Small intestine (tissue), 7 donors: ENCODE data around the gene NRG3. TPM values are rescaled to one million over a fixed set of nuclear protein-coding genes. Genes with fewer than 3 reads are reported as not detected.
"Not testable (repeated sequence)": the region's sequence is repeated elsewhere in the genome, so short reads cannot be mapped to it uniquely, and the experiment has no call there.

Source experiments
- DNase-seq, 2 donors: peaks; one replicate each; pipeline versions ENCODE4 v3.0.0 to v3.0.0-alpha.2; 2013
- FAIRE-seq: peaks from 2 replicates; lab custom pipeline; 2012; peaks lifted over from hg19 to GRCh38; lab: Jason Lieb, UNC
- H3K27ac ChIP-seq, 3 donors: one replicate each; pipeline ENCODE4 v1.5.1; 2013; ENCODE audit warnings: low read length in 2 of 3, mild to moderate bottlenecking in 2 of 3, control low read depth in 1 of 3, inconsistent platforms in 1 of 3, low read depth in 1 of 3, moderate library complexity in 1 of 3
- H3K27me3 ChIP-seq, 3 donors: one replicate each; pipeline ENCODE4 v1.6.1; 2013; ENCODE audit warnings: low read length in 3 of 3, inconsistent platforms in 1 of 3; ENCODE audit not compliant: control insufficient read depth in 3 of 3, insufficient read depth in 3 of 3
- H3K36me3 ChIP-seq, 3 donors: one replicate each; pipeline ENCODE4 v1.6.1; 2013; ENCODE audit warnings: low read length in 3 of 3, inconsistent platforms in 1 of 3, low read depth in 1 of 3, mild to moderate bottlenecking in 1 of 3, moderate library complexity in 1 of 3; ENCODE audit not compliant: control insufficient read depth in 3 of 3, insufficient read depth in 2 of 3
- H3K4me1 ChIP-seq, 3 donors: one replicate each; pipeline ENCODE4 v1.6.1; 2013; ENCODE audit warnings: low read length in 2 of 3, inconsistent platforms in 1 of 3, low read depth in 1 of 3, mild to moderate bottlenecking in 1 of 3, moderate library complexity in 1 of 3; ENCODE audit not compliant: control insufficient read depth in 3 of 3, insufficient read depth in 2 of 3
- H3K4me3 ChIP-seq, 3 donors: one replicate each; pipeline ENCODE4 v1.5.1; 2013; ENCODE audit warnings: low read length in 3 of 3, control low read depth in 1 of 3, inconsistent platforms in 1 of 3, low read depth in 1 of 3, mild to moderate bottlenecking in 1 of 3, moderate library complexity in 1 of 3
- H3K9me3 ChIP-seq, 2 donors: one replicate each; pipeline ENCODE4 v1.6.1; 2013; ENCODE audit warnings: low read depth in 1 of 2, low read length in 1 of 2; ENCODE audit not compliant: control insufficient read depth in 2 of 2, insufficient read depth in 1 of 2
- WGBS, 3 donors: extraction: QIAGEN DNeasy Blood & Tissue Kit; methylation state at CpG; one replicate each; pipeline ENCODE4 v1.1.7; 2013; 5-methylcytosine and 5-hydroxymethylcytosine counted together
- polyA plus RNA-seq, 4 donors: library from polyadenylated mRNA; stranded (reverse) in 3 of 4; unstranded in 1 of 4; fragments of 200-250 nt in 3 of 4; fragments of 120-200 nt in 1 of 4; gene quantifications; one replicate each; pipeline versions ENCODE4 v1.2.1 to v1.2.3, GENCODE V29; 2013
- donor health status: healthy with polysubstance abuse.
- donor health status: control.
- donor health status: control.
- donor health status: Bipolar disorder and iron deficiency.
- donor health status: healthy.

NRG3 gene
- polyA plus RNA-seq, 4 donors = 0.25 to 0.72 TPM; not detected in 2

DNA sequence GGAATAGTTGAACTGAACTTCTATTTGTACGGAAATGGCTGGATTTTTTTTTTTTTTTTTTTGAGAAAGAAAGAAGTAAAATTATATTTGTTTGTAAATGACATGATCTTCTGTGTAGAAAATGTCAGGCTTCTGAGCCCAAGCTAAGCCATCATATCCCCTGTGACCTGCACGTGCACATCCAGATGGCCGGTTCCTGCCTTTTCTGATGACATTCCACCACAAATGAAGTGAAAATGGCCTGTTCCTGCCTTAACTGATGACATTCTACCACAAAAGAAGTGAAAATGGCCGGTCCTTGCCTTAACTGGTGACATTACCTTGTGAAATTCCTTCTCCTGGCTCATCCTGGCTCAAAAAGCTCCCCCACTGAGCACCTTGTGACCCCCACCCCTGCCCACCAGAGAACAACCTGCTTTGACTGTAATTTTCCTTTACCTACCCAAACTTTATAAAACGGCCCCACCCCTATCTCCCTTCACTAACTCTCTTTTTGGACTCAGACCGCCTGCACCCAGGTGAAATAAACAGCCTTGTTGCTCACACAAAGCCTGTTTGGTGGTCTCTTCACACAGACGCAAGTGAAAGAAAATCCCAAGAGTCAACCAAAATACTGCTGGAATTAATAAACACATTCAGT lies 1085.5 kb downstream of the NRG3 start:
- not testable (repeated sequence) for H3K4me1 ChIP-seq, H3K4me3 ChIP-seq, FAIRE-seq, H3K27me3 ChIP-seq, H3K36me3 ChIP-seq, DNase-seq, H3K9me3 ChIP-seq, H3K27ac ChIP-seq
- 59 to 73% (median 60%) methylated on average over 7 of the region's 7 CpGs for WGBS, 3 donors

DNA sequence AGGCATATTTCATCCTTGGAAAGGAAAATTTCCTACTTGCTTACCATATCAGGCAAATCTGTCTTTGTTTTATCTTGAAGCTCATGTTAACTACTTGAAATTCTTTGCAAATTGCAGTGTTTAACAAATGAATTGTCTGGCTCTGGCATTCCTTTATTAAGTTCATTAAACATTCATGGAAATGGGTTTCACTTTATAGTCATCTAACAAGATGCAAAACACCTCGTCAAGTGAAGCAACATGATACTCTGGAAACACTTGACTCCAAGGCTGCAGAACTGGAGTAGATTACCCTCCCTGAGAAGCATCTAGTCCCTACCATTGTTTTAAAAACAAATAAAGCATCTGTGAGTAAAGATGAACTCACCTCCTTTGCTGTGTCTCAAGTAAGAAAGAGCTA lies 1086.9 kb downstream of the NRG3 start:
- 27 to 47% (median 39%) methylated on average over 1 of the region's 1 CpG for WGBS, 3 donors
- Histone ChIP-seq H3K36me3 (no peaks in the 10 kb centered on the region), H3K27me3 (no peaks in the 10 kb centered on the region), H3K9me3 (no peaks in the 10 kb centered on the region), H3K27ac (no peak overlapping the region), H3K4me3 (no peak overlapping the region), H3K4me1 (no peaks in the 10 kb centered on the region)
- no peak for FAIRE-seq
- DNase-seq = no peak

DNA sequence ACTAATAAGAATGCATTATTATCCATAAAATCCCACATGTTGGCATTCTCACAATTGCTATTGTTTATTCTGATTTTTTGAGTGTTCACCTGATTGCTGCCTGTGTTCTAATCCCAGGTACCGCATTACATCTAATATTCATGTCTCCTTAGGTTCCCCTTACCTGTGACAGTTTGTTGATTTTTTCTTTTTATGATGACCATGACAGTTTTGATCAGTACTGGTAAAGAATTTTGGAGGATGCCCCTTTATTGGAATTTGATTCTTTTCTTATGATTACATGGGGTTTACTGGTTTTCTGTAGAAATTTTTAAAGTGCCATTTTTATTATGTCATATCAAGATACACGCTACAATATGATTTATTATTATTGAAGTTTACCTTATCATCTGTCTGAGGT lies 1091.1 kb downstream of the NRG3 start:
- Histone ChIP-seq H3K9me3 (no peaks in the 10 kb centered on the region), H3K4me3 (no peak overlapping the region), H3K36me3 (no peaks in the 10 kb centered on the region), H3K4me1 (no peaks in the 10 kb centered on the region), H3K27ac (no peak overlapping the region), H3K27me3 (no peaks in the 10 kb centered on the region)
- 72 to 89% (median 74%) methylated on average over 2 of the region's 2 CpGs for WGBS, 3 donors
- FAIRE-seq (no peak), DNase-seq (no peak)

DNA sequence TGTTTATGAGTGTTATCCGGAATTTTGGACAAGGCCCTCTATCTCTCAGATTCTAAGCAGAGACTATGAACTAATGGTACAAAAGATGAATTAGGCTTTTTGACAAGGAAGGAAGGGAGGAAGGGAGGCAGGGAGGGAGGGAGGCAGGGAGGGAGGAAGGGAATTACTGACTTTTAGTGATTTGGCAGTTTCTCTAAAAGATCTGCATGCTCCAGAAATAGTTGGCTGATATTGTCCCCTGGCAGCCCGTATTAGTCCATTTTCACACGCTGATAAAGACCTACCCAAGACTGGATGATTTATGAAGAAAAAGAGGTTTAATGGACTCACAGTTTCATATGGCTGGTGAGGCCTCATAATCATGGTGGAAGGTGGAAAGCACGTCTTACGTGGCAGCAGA lies 1093.5 kb downstream of the NRG3 start:
- FAIRE-seq (no peak), DNase-seq (no peak)
- Histone ChIP-seq H3K9me3 (no peaks in the 10 kb centered on the region), H3K27me3 (no peaks in the 10 kb centered on the region), H3K36me3 (no peaks in the 10 kb centered on the region), H3K4me1 (no peaks in the 10 kb centered on the region), H3K27ac (no peak overlapping the region), H3K4me3 (no peak overlapping the region)
- 76 to 88% (median 86%) methylated on average over 5 of the region's 5 CpGs for WGBS, 3 donors

DNA sequence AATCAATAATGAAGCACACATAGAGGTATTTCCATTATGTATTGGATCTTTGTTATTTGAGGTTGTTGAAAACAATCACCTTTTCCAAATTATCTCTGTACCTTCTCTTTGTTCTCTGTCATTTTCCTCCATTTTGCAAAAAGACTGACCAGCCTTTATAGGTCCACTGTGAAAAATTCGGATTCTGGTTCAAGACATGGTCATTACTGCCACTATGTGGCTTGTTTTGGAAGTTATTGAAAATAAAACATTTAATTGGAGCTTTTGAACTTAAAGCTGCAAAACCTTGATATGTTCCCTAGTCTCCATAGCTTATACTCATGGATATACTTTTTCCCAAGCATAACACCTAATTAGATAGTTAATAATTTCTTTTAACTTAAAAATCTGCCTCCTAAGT lies 1094.4 kb downstream of the NRG3 start:
- DNase-seq = no peak
- WGBS, 3 donors = 10 to 39% (median 10%) methylated on average over 1 of the region's 1 CpG
- no peak for FAIRE-seq
- H3K4me1 ChIP-seq = no peaks in the 10 kb centered on the region
- H3K4me3 ChIP-seq = no peak overlapping the region
- H3K9me3 ChIP-seq = no peaks in the 10 kb centered on the region
- no peaks in the 10 kb centered on the region for H3K36me3 ChIP-seq
- no peaks in the 10 kb centered on the region for H3K27me3 ChIP-seq
- no peak overlapping the region for H3K27ac ChIP-seq

DNA sequence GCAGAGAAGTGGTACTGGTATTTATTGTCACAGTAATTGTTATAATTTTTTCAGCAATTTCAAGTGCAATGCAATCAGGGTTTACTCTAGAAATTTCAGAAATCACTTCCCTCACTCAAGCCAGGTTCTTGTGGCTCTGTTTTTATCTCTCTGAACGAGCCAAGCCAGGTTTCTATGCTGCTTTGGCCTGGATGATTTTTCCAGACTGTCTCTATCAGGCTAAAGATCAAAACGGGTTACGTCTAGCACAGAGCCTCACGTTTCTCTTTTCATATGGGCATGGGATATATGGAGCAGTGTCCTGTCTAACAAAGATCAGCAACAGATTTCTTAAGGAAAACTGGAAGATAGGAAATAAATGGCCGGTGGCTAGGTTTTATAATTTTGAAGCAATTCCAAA lies 1105.3 kb downstream of the NRG3 start:
- Histone ChIP-seq H3K4me1 (no peaks in the 10 kb centered on the region), H3K27me3 (no peaks in the 10 kb centered on the region), H3K36me3 (no peaks in the 10 kb centered on the region), H3K27ac (no peak overlapping the region), H3K4me3 (no peak overlapping the region), H3K9me3 (no peaks in the 10 kb centered on the region)
- FAIRE-seq (no peak), DNase-seq (no peak)
- WGBS, 3 donors = 61 to 70% (median 62%) methylated on average over 5 of the region's 5 CpGs

DNA sequence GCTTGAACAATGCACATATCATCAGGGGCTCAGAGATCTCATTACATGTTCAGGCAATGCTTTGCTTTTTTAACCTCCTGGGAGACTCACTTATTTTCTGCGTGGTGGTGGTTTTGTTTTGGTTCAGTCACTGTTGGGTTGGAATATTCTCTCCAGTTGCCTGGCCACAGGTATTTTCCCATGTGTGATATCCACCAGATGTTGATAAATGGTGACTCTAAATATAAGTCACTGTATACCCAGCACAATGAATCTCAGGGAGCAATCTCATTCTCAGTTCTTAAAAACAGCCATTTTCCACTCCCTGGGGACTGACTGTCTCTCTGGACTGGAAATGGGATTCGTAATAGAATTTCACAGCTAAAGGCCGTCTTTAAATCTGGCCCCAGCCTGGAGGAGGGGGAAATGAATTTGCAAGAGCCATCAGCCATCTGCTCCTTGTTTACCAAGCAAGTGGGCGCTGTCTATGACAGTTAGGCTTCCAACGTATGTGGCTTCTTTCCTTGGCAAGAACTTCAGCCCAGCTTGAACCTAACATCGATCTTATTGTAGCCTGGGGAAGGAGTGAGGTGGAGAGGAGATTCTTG lies 1106.2 kb downstream of the NRG3 start:
- Histone ChIP-seq H3K27ac (no peak overlapping the region), H3K4me1 (no peaks in the 10 kb centered on the region), H3K36me3 (no peaks in the 10 kb centered on the region), H3K9me3 (no peaks in the 10 kb centered on the region), H3K4me3 (no peak overlapping the region), H3K27me3 (no peaks in the 10 kb centered on the region)
- 74 to 77% (median 75%) methylated on average over 6 of the region's 6 CpGs for WGBS, 3 donors
- FAIRE-seq (no peak), DNase-seq (no peak)

DNA sequence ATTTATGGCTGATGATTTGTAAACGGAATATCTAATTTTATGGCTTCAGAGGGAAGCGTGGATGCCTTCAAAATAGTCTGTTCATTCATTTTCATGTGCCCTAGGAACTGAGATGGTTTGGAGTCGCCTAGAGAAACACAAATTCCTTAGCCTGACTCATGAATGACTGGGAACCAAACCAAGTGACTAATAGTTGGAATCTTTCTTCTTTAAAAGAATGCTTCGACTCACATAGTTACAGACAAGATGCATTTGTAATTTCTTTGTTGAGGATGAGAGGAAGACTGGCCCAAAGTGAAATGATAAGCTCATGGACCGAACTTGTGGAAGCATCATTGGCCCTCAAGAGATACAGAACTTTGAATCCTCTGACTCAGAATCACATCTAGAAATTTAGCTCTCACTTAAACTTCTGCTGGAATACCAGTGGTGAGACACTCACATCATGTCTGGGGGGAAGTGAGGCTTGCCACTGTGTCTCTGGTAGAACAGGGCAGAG lies 1107.2 kb downstream of the NRG3 start:
- H3K27ac ChIP-seq = no peak overlapping the region
- H3K9me3 ChIP-seq = no peaks in the 10 kb centered on the region
- H3K27me3 ChIP-seq = no peaks in the 10 kb centered on the region
- no peak overlapping the region for H3K4me3 ChIP-seq
- H3K4me1 ChIP-seq = no peaks in the 10 kb centered on the region
- FAIRE-seq (no peak), DNase-seq (no peak)
- 51 to 62% (median 54%) methylated on average over 5 of the region's 5 CpGs for WGBS, 3 donors
- H3K36me3 ChIP-seq = no peaks in the 10 kb centered on the region
